Measurements from ENCODE around the gene FAM200C.

The FAM200C gene

DNA sequence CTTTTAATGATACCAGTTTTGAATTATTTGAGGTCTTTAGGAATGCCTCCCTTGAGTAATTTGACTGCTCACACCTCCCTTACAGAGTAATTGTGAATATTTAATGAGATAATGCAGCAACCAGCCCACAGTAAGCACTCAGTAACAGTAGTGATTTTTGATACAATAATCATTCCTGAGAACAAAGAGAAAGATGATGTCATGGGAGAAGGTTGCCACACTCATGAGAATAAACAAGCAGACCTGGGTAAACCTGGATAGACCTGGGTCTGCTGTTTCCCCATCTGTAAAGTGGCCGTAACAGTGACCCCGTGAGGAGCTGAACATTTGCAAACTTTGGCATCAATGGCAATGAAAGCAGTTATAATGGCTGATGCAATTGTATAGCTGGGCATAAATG lies 33.6 kb downstream of the FAM200C start:
- no peak for DNase-seq

DNA sequence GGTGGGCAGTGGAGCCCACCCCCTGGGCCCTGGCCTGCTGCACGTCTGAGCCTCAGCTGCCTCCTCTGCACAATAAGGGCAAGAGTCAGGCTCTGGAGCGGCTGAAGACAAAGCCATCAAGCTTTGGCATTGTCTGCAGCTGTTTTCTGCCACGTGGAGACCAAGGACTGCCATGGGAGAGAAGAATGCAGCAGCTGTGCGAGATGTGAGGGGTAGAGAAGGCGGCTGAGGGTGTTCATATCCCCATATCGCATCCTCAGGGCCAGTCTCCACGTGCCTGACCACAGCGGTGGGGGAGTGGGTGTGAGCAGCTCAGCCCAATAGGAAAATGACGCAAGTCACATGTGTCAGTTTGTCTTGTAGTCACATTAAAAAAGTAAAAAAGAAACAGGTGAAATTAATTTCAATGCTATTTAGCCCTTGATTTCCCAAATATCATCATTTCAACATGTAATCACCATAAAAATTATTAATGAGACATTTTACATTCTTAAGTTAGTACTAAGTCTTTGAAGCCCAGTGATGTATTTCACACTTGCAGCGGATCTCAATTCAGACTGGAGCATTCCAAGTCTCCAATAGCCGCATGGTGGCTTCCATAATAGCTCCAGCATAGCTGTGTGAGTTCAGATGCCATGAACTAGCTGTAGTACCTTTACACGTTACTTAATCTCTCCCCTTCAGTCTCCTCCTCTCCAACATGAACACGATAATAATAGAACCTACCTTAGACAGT lies 36.0 kb downstream of the FAM200C start:
- DNase-seq = no peak

DNA sequence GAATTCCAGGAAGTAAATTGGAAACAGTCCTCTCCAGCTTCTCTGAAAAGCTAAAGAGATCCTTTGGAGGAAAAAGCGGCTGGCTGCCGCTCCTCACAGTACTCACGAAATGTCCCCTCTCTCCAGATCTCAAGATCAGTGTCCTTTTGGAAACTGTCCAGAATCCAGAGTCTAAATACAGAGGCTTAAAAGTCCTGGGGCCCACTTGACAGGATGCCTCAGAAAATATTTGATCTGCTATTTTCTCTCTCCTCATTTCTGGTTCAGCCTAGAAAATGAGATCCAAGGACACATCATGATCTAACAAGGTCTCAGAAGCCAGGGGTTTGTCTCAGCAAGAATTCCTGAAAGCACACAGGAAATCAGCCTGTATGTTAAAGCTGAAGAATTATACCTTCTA lies 36.6 kb downstream of the FAM200C start:
- DNase-seq = no peak

DNA sequence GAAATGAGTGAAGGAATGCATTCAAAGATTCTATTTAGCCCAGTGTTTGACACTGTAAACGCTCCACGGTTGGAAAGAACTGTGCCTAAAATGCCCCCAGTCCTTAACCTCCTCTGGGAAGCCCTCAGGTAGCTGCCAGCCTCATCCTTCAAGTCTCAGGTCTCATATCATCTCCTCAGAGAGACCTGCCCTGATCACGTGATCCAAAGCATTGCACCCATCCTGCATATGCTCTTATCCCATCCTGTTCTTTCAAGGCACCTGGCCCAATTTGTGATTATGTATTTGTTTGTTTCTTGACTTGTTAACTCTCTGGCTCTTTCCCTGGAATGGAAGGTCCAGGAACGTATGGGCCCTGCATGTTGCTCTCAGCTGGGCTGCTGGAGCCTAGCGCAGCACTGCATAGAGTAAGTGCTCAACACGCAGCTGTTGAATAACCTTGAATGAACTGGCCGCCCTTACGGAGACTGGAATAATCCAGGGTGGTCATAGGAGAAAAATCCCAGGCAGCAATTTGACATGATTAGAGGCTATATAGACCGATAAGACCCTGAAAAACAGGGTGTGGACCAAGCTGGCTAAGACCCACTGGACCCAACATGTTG lies 38.1 kb downstream of the FAM200C start:
- no peak for DNase-seq

DNA sequence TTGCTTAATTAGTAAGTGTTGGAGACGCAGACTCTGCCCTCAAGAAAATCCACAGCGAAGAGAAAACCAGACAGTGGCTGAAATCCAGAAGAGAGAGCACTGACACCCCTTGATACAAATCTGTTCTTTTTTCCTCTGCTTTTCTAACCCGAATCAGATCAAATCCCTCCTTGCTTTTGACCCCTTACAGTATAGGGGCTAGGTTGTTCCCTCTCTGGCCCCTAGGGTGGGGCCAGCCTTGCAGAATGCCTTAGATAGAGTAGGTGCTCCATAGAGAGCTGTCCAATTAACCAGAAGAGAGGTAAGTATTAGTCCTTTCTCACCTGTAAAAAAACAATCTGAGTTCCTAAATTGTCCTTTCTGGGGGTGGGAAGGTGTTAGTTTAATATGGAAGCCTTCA lies 39.5 kb downstream of the FAM200C start:
- DNase-seq = no peak

DNA sequence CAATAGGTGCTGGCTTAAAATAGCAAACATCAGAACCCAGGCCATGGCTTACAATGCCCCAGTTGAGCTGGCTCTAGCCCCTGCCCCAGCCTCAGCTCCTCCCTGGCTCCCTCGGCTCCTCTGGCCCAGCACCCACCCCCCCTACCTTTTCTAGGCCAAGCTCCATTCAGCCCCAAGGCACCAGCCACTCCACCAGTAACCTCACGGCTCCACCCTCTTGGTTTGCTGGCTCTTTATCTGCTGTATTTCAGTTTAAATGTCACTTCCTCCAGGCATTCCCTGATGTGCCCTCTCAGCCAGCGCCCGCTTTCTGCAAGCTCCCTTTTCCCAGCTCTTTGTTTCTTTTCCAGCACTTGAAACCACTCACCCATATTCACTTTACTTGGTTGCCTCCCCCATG lies 40.0 kb downstream of the FAM200C start:
- no peak for DNase-seq

DNA sequence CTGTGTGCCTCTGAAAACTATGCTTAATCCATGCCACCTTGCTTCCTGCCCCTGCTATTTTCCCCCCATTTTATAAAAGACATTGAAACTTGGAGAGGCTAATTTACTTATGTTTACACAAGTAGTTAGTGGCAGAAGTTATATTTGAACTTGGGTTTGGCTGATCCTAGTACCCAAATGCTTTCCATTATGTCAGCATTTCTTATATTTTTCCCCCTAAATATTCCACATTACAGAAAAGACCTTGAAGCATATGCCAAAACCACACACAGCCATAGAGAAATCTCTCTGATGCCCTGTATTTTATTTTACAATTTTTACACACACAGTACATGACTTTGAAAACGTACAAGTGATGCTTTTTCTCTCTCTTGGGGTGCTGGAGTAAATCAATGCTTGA lies 40.6 kb downstream of the FAM200C start:
- DNase-seq = no peak

DNA sequence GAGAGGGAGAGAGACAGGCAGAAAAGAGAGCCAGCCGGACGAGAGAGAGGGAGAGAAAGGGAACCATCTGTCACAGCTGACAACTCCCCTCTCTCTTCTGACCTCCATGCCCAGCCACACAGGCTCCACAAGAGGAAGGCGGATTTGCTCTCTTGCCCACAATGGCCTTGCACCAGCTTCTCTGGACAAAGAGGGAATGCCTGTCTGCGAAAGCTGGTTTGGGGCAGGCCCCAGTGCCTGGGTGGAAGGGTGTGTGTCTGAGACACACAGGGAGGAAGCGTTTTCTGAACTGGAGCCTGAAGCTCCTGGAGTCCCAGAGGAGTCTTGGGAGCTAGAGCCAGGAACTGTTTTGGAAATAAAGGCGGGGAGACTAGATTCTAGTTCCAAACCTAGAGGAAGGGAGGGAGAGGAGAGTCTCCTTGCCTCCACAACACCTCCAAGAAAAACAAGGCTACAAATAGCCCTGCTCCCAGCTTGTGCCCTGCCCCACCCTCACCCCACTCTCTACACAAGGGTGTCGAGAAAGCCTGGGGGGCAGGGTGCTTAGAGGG lies 41.9 kb downstream of the FAM200C start:
- peak; percentile 27 for DNase-seq

DNA sequence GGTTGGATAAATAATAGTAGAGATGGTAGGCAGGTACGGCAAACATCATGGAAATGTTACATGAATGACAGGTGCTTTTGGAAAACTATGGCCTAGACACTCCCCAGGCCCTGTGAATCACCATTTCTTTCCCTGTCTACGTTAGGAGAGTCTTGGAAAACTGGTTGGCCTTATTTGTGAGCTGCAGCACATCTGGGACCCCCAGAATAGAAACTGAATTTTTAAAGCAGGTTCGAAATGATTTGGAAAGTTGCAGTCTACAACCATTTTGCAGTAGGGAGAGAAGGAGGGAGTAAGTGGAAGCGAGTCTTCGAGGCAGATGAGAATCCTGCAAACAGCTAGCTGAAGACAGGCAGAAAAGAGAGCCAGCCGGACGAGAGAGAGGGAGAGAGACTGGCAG lies 42.5 kb downstream of the FAM200C start:
- no peak for DNase-seq

DNA sequence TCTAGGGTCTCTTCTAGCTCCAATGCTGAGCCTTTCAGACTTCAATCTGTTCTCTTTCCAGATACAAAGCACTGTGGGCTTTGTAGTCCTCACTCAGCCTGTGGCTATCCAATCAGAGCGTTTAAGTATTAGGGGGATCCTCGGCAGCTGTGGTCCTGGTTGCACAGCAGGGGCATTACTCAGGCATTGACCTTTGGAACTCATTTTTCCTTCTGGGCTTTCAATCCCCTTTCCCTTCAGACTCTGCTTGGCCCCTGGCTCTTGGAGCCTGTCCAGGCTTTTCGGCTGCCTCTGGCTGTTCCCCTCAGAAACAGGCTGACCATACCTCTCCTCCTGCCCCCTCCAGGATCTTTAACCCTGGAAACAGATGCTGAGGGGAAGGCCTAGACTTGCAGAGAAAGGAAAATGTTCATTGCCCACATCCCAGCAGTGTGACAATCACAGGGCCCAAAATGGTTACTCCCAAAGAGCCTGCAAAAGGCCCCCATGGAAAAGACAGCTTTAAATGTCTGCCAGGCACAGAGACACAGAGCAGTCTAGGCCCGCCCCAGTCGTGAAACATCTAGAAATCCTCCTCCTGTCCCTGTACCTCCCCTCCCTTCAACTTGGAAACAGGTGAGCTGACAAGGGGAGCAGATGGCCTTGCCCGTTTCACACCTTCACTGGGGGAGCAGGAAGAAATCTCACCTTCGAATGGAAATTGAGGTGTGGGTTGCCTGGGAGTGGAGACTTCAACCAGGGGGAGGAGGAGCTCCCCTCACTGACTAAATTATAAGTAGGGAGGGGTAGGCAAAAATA lies 43.1 kb downstream of the FAM200C start:
- no peak for DNase-seq

DNA sequence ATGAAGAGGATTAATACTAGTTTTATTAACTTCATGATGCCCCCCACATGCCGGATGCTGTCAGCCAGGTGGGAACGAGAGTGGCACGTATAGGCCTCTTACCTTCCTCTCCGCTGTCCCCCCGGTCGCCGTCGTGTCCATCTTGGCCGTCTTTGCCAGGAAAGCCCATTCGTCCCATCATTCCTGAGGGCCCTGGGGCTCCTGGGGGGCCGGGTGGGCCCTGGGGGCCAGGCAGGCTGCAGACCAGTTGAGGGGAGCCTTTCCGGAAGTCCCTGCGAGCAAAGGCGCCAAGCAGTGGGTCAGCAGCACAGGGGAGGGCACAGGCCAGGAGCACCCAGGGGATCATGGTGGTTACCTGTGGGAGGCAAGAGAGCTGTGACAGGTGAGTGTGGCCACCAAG lies 45.2 kb downstream of the FAM200C start:
- DNase-seq = no peak

DNA sequence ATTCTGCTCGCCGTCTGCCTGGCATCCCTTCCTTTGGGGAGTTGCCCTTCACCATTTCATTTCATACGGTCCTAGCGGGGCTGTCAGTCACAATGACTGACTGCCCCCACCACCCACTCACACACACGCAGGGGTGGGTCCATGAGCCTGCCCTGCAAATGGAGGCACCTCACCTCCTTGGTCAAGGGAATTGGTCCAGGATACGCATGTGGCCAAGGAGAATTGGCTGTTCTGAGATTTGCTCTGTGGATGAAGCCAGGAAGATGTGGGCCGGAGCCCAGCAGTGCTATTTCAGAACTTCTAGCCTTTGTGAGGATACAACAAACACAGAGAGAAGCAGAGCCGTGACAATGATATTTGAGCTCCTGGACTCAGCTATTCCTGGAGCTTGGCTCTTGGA lies 46.5 kb downstream of the FAM200C start:
- no peak for DNase-seq

DNA sequence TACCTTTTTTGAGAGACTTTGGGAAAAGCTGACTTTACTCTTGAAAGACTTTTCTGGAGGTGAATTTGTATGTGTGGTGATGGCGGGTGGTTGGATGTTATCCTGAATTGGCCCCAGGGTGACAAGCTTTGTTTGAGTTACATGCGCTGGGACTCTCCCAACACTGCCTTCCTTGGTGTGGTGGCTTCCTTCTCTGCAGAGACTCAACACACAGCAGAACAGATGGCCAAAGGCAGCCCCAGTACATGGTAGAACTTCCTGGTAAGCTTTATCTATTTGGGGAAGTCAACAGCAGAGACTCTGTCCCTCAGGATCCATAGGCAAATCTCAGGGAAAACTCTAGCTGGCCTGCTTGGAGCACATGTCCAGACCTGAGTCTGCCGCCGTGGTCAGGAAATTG lies 47.5 kb downstream of the FAM200C start:
- no peak for DNase-seq

DNA sequence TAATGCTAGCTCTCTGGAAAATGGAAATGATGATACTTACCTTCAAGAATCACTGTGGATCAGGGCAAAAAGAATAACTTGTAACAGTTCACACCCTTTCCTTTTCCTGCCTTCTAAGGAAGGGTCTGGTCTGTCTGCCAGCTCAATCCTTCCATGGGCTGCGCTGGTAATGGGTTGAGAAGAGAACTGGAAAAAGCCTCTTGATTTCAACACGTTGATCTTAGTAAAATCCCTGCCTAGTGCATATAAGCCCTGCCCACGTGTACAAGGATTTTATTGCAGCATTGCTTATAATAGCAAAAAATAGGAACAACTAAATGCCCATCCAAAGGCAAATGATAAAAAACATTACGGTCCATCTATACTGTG lies 49.9 kb downstream of the FAM200C start:
- no peak for DNase-seq

DNA sequence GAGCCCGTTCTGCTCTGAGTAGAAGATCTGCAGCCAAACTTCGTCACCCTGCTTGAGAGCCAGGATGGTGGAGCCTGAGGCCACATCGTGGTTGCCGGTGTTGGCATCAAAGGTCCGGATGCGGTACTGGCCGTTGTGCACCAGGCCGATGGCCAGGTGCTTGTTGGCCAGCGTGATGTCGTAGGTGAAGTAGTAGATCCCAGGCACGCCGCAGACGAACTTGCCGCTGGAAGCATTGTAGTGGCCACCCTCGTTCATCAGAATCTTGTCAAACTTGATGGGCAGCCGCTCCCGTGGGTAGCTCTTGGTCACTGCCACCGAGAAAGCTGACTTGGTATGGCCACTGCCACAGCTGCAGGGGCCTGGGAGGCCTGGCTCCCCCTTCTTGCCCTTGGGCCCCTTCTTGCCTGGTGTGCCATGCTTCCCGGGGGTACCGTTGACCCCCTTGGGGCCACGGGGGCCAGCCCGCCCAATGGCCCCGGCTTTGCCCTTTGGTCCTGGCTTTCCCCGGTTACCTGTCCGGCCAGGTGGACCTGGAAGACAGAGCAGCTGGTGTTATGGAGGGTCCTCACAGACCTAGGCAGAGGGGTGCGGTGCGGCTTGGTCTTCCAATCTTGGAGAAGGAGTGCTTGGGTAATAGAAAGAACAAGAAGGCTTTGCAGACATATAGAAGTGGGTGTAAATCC lies 50.5 kb downstream of the FAM200C start:
- DNase-seq = no peak

DNA sequence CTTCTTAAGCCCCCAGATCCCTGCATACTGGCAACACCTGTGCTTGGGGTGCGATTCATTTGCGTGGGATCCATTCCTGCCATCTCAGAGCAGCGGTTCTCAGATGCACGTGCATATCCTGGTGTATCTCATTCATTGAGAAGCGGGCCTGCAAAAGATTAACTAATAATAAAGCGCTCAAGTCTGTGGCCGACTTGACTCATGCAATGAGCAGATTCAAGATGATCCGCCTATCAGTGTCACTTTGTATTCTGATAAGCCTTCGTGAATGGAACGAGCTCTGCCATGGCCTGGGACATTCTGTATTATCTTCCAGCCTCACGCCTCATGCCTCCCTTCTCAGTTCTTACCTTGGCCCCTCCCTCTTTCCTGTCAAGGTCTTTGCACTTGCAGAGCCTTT lies 51.8 kb downstream of the FAM200C start:
- DNase-seq = no peak

DNA sequence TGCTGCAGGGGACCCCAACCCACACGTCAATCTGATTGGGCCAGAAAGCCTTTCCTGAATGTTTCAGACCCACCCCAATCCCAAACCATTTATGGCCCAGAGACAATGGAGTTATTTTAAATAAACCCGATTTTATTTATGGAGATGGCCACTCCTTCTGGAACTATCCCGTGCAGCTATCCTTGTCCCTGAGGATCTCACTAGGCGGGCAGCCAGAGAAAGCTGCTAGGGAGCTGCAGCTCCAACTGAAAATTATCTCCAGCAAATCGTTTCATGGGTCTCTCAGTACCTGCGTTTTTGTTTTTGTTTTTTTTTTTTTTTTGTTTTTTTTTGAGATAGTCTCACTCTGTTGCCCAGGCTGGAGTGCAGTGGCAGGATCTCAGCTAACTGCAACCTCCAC lies 52.4 kb downstream of the FAM200C start:
- DNase-seq = no peak
